C4-2B (cell line): ENCODE data around the gene RAB3D.

Experiments
- ZFX ChIP-seq: fragments of 450-650 bp; IDR thresholded peaks from 2 replicates; pipeline ENCODE4 v1.6.1; 2017
- TF ChIP-seq, protein P1 (sequence below): fragments of 450-650 bp; conservative IDR thresholded peaks from 2 replicates; pipeline ENCODE4 v1.5.1; 2017; ENCODE audit warnings: mild to moderate bottlenecking

GRCh38 chr19:11286312-11286974 lies 53.0 kb downstream of the RAB3D start:
- TF ChIP-seq, protein P1, sequence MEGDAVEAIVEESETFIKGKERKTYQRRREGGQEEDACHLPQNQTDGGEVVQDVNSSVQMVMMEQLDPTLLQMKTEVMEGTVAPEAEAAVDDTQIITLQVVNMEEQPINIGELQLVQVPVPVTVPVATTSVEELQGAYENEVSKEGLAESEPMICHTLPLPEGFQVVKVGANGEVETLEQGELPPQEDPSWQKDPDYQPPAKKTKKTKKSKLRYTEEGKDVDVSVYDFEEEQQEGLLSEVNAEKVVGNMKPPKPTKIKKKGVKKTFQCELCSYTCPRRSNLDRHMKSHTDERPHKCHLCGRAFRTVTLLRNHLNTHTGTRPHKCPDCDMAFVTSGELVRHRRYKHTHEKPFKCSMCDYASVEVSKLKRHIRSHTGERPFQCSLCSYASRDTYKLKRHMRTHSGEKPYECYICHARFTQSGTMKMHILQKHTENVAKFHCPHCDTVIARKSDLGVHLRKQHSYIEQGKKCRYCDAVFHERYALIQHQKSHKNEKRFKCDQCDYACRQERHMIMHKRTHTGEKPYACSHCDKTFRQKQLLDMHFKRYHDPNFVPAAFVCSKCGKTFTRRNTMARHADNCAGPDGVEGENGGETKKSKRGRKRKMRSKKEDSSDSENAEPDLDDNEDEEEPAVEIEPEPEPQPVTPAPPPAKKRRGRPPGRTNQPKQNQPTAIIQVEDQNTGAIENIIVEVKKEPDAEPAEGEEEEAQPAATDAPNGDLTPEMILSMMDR: no peak
- no peak for TF ChIP-seq ZFX
